IMR-90 (cell line): ENCODE measurements around the gene SOBP. TPM values are rescaled to one million over a fixed set of nuclear protein-coding genes. Genes with fewer than 3 reads are reported as not detected.

Source experiments
- ATAC-seq: fragments of 200-7000 bp; cut with Tn5 transposase; 2 replicates; pipeline ENCODE4 v1.9.1; 2020; ENCODE audit warnings: low read depth, mild to moderate bottlenecking, moderate library complexity
- BruUV-seq: library from RNA; stranded (reverse); fragments of 400-500 nt; replicated peaks from 2 replicates; lab custom pipeline; 2021; lab: Mats Ljungman, UMichigan
- CTCF ChIA-PET: fragments of 300-600 bp; formaldehyde crosslinking; extraction: SDS; loops from one replicate; lab custom pipeline; 2021; ENCODE audit warnings: antibody characterized with exemption; lab: Yijun Ruan, JAX
- POLR2A ChIA-PET: fragments of 300-600 bp; sonication (Branson Sonifier 250); formaldehyde crosslinking; loops from one replicate; lab custom pipeline; 2022; ENCODE audit warnings: antibody characterized with exemption; ENCODE audit not compliant: unreplicated experiment; lab: Charles Lee
- DNase-seq: peaks from one replicate; pipeline ENCODE4 v3.0.0; 2013
- H2AFZ ChIP-seq: replicated peaks from 2 replicates; pipeline ENCODE3; 2013; ENCODE audit warnings: low read length, mild to moderate bottlenecking; ENCODE audit not compliant: poor library complexity
- H2AK5ac ChIP-seq: 2 replicates; pipeline ENCODE4 v1.6.1; 2013; ENCODE audit warnings: low read depth, low read length, inconsistent platforms
- H2AK9ac ChIP-seq: replicated peaks from 2 replicates; pipeline ENCODE3; 2013; ENCODE audit warnings: mild to moderate bottlenecking, low read depth, low read length, moderate library complexity; ENCODE audit not compliant: poor library complexity
- H2BK120ac ChIP-seq: 2 replicates; pipeline ENCODE4 v1.6.1; 2013; ENCODE audit warnings: low read depth, low read length, inconsistent platforms
- H2BK15ac ChIP-seq: 3 replicates; pipeline ENCODE4 v1.6.1; 2013; ENCODE audit warnings: low read depth, low read length, inconsistent platforms
- H2BK20ac ChIP-seq: 2 replicates; pipeline ENCODE4 v1.6.1; 2013; ENCODE audit warnings: low read depth, mild to moderate bottlenecking, inconsistent platforms, low read length, moderate library complexity
- H2BK5ac ChIP-seq: 2 replicates; pipeline ENCODE4 v1.6.1; 2013; ENCODE audit warnings: mild to moderate bottlenecking, low read depth, low read length, inconsistent platforms; ENCODE audit not compliant: poor library complexity, severe bottlenecking
- H3K14ac ChIP-seq: replicated peaks from 2 replicates; pipeline ENCODE4 v1.6.1; 2013; ENCODE audit warnings: low read depth, low read length, inconsistent platforms
- H3K18ac ChIP-seq: 2 replicates; pipeline ENCODE4 v1.6.1; 2013; ENCODE audit warnings: low read depth, low read length, control low read depth
- H3K23ac ChIP-seq: 2 replicates; pipeline ENCODE4 v1.6.1; 2013; ENCODE audit warnings: low read depth, low read length, inconsistent platforms
- H3K27ac ChIP-seq: 2 replicates; pipeline ENCODE4 v1.5.1; 2013; ENCODE audit warnings: mild to moderate bottlenecking, control low read depth, low read length; ENCODE audit not compliant: insufficient read depth
- H3K27me3 ChIP-seq: 2 replicates; pipeline ENCODE4 v1.6.1; 2013; ENCODE audit warnings: low read length; ENCODE audit not compliant: control insufficient read depth, insufficient read depth
- H3K36me3 ChIP-seq: 2 replicates; pipeline ENCODE4 v1.6.1; 2013; ENCODE audit warnings: low read length, mixed read lengths; ENCODE audit not compliant: control insufficient read depth, insufficient read depth
- H3K4ac ChIP-seq: 2 replicates; pipeline ENCODE4 v1.6.1; 2013; ENCODE audit warnings: low read depth, low read length, inconsistent platforms
- H3K4me1 ChIP-seq: 2 replicates; pipeline ENCODE4 v1.6.1; 2013; ENCODE audit warnings: low read length, mixed read lengths; ENCODE audit not compliant: control insufficient read depth, insufficient read depth
- H3K4me2 ChIP-seq: 2 replicates; pipeline ENCODE4 v1.6.1; 2013; ENCODE audit warnings: low read depth, mild to moderate bottlenecking, control low read depth, low read length, moderate library complexity
- H3K4me3 ChIP-seq: 2 replicates; pipeline ENCODE4 v1.5.1; 2013; ENCODE audit warnings: low read depth, mild to moderate bottlenecking, control low read depth, low read length, moderate library complexity; ENCODE audit not compliant: insufficient read depth
- H3K56ac ChIP-seq: 2 replicates; pipeline ENCODE4 v1.6.1; 2013; ENCODE audit warnings: low read length, inconsistent platforms; ENCODE audit not compliant: insufficient read depth; ENCODE audit errors: extremely low read depth
- H3K79me1 ChIP-seq, 2 experiments: 2 replicates each; pipeline ENCODE4 v1.6.1; 2013; ENCODE audit warnings: low read length in 2 of 2, inconsistent platforms in 1 of 2, low read depth in 1 of 2
- H3K9ac ChIP-seq: 2 replicates; pipeline ENCODE4 v1.6.1; 2013; ENCODE audit warnings: low read depth, low read length, control low read depth
- H3K9me1 ChIP-seq: 2 replicates; pipeline ENCODE4 v1.6.1; 2013; ENCODE audit warnings: low read length, inconsistent platforms; ENCODE audit not compliant: insufficient read depth
- H3K9me3 ChIP-seq: 2 replicates; pipeline ENCODE4 v1.6.1; 2013; ENCODE audit warnings: low read length; ENCODE audit not compliant: control insufficient read depth, insufficient read depth
- H4K20me1 ChIP-seq: 2 replicates; pipeline ENCODE4 v1.6.1; 2013; ENCODE audit warnings: low read length, inconsistent platforms; ENCODE audit not compliant: insufficient read depth
- H4K5ac ChIP-seq: 2 replicates; pipeline ENCODE4 v1.6.1; 2013; ENCODE audit warnings: mild to moderate bottlenecking, low read depth, low read length, control low read depth
- H4K8ac ChIP-seq, 2 experiments: 2 replicates each; pipeline ENCODE4 v1.6.1; 2013; ENCODE audit warnings: low read depth in 2 of 2, low read length in 2 of 2, control low read depth in 1 of 2, inconsistent platforms in 1 of 2
- H4K91ac ChIP-seq: 2 replicates; pipeline ENCODE4 v1.6.1; 2013; ENCODE audit warnings: low read depth, low read length, inconsistent platforms; ENCODE audit not compliant: insufficient read depth
- BHLHE40 ChIP-seq: fragments of 150-350 bp; IDR thresholded peaks from 2 replicates; pipeline ENCODE4 v1.6.1; 2016; ENCODE audit warnings: mild to moderate bottlenecking, low read depth, low read length
- MAZ ChIP-seq: IDR thresholded peaks from 2 replicates; pipeline ENCODE4 v1.6.1; 2012; ENCODE audit warnings: low read depth, mild to moderate bottlenecking, low read length, improper control_type of control experiment, moderate library complexity, borderline replicate concordance
- USF2 ChIP-seq: fragments of 150-350 bp; IDR thresholded peaks from 2 replicates; pipeline ENCODE4 v1.6.1; 2017; ENCODE audit warnings: mild to moderate bottlenecking, antibody characterized with exemption, low read length, low read depth
- WGBS, 2 experiments: methylation state at CpG; one replicate each; pipeline versions ENCODE4 v1.1.5 to v1.1.7; 2013; ENCODE audit warnings: missing lambda C conversion rate in 2 of 2; ENCODE audit not compliant: insufficient read length in 1 of 2; ENCODE audit errors: extremely low coverage in 2 of 2; 5-methylcytosine and 5-hydroxymethylcytosine counted together
- dilution Hi-C: fragments of 300-500 bp; cut with HindIII; formaldehyde crosslinking; loops from one replicate; pipeline ENCODE4 v1.14.3; 2018; ENCODE audit warnings: low sequenced_read_pairs; ENCODE audit not compliant: unreplicated experiment
- in situ Hi-C: fragments of 300-500 bp; cut with MboI; formaldehyde crosslinking; loops from 3 replicates; pipeline ENCODE4 v1.14.3; 2019; ENCODE audit warnings: low sequenced_read_pairs, inconsistent platforms, mixed read lengths
- intact Hi-C: fragments of 100-400 bp; cut with micrococcal nuclease; formaldehyde crosslinking; loops from 2 replicates; pipeline ENCODE4 v1.10.0; 2022
- polyA plus RNA-seq, 3 experiments: library from polyadenylated mRNA; depleted of rRNA; stranded (reverse); fragments of >200 nt; gene quantifications; 2 replicates each; pipeline ENCODE4 v1.2.3, GENCODE V29; 2012; ENCODE audit warnings: low replicate concordance in 1 of 3
- total RNA-seq: library from RNA; depleted of rRNA; stranded (reverse); fragments of >200 nt; gene quantifications from 2 replicates; pipeline ENCODE4 v1.2.3, GENCODE V29; 2012

The SOBP gene
- total and polyA plus RNA-seq, 2 of the 4 experiments (the other 2 are of a cell fraction) = 0.60 to 0.72 TPM

GRCh38 chr6:107627969-107628368 is 138.1 kb downstream of the SOBP start:
- H2BK120ac ChIP-seq = no peak overlapping the region
- TF ChIP-seq MAZ = no peak
- TF ChIP-seq BHLHE40 = no peak
- TF ChIP-seq USF2 = no peak
- H3K4me3 ChIP-seq = no peak overlapping the region
- H2BK15ac ChIP-seq = no peak overlapping the region
- no peak overlapping the region for H3K23ac ChIP-seq
- DNase-seq = no peak
- peaks cover 4% of the 10 kb centered on the region; the same call in 1 of the 2 replicates for H3K4me1 ChIP-seq
- BruUV-seq = no TSS peak
- H3K9ac ChIP-seq = no peak overlapping the region
- H3K18ac ChIP-seq = no peak overlapping the region
- no peaks in the 10 kb centered on the region; the same call in 1 of the 2 replicates for H3K9me1 ChIP-seq
- H4K91ac ChIP-seq = no peak overlapping the region
- no peaks in the 10 kb centered on the region for H3K79me1 ChIP-seq
- no peak overlapping the region for H3K27ac ChIP-seq
- no peak overlapping the region for H3K4ac ChIP-seq
- 60% methylated on average over 1 of the region's 4 CpGs; no CpG with 5 or more reads in 1 of the 2 experiments for WGBS, 2 experiments
- no peak overlapping the region for H4K5ac ChIP-seq
- H3K9me3 ChIP-seq = no peaks in the 10 kb centered on the region
- intact Hi-C loops = no loop called here
- no peak for ATAC-seq
- no peak overlapping the region for H4K8ac ChIP-seq
- H2BK5ac ChIP-seq = no peak overlapping the region
- no peaks in the 10 kb centered on the region for H4K20me1 ChIP-seq
- H2AK9ac ChIP-seq = no peak overlapping the region
- H3K14ac ChIP-seq = no peak overlapping the region
- no peak overlapping the region for H2BK20ac ChIP-seq
- H3K36me3 ChIP-seq = no peaks in the 10 kb centered on the region
- no peak overlapping the region for H2AFZ ChIP-seq
- H3K4me2 ChIP-seq = no peak overlapping the region
- H2AK5ac ChIP-seq = no peak overlapping the region
- H3K56ac ChIP-seq = no peak overlapping the region
- in situ Hi-C loops = no loop called here
- POLR2A ChIA-PET = no interaction called here
- CTCF ChIA-PET = no interaction called here
- dilution Hi-C loops = no loop called here
- H3K27me3 ChIP-seq = no peaks in the 10 kb centered on the region
